Measurements from ENCODE around the gene TRAF3IP1. TPM values are rescaled to one million over a fixed set of nuclear protein-coding genes. Genes with fewer than 3 reads are reported as not detected.

The TRAF3IP1 gene
- total RNA-seq, 1 experiment from 2014 or later = 16.0 TPM

- Histone ChIP-seq H3K27ac (ENCODE audit: low read length) (no peak overlapping the region), H3K36me3 (ENCODE audit: insufficient read depth, low read length) (no peaks in the 10 kb centered on the region), H3K4me3 (ENCODE audit: low read length) (no peak overlapping the region), H3K27me3 (ENCODE audit: low read length) (no peaks in the 10 kb centered on the region), H2AFZ (ENCODE audit: low read length) (no peak overlapping the region), H3K4me1 (ENCODE audit: low read length) (peaks cover 10% of the 10 kb centered on the region), H3K9me3 (ENCODE audit: low read length) (no peaks in the 10 kb centered on the region), H3K79me2 (ENCODE audit: low read length) (no peaks in the 10 kb centered on the region), H3K4me2 (ENCODE audit: low read depth, low read length, poor library complexity, severe bottlenecking) (no peak overlapping the region), H3K9me2 (replicated peaks; ENCODE audit: insufficient read depth, low read length) (no peaks in the 10 kb centered on the region), H4K20me1 (ENCODE audit: insufficient read depth, low read depth, low read length) (no peaks in the 10 kb centered on the region), H3K9ac (ENCODE audit: low read length) (no peak overlapping the region)
- no peak for DNase-seq
These were observed 89.3 kb downstream of the TRAF3IP1 start for GRCh38 chr2:238409341-238410199.

- H3K4me2 ChIP-seq (ENCODE audit: low read depth, low read length, poor library complexity, severe bottlenecking) = no peak overlapping the region
- H3K4me3 ChIP-seq (ENCODE audit: low read length) = no peak overlapping the region
- H3K79me2 ChIP-seq (ENCODE audit: low read length) = no peaks in the 10 kb centered on the region
- no peak overlapping the region for H2AFZ ChIP-seq (ENCODE audit: low read length)
- peaks cover 6% of the 10 kb centered on the region for H3K36me3 ChIP-seq (ENCODE audit: insufficient read depth, low read length)
- peaks cover 16% of the 10 kb centered on the region for H3K4me1 ChIP-seq (ENCODE audit: low read length)
- no peaks in the 10 kb centered on the region for H3K27me3 ChIP-seq (ENCODE audit: low read length)
- no peaks in the 10 kb centered on the region for H3K9me2 ChIP-seq (replicated peaks; ENCODE audit: insufficient read depth, low read length)
- no peaks in the 10 kb centered on the region; the same call in 1 of the 2 replicates for H3K9me3 ChIP-seq (ENCODE audit: low read length)
- H3K27ac ChIP-seq (ENCODE audit: low read length) = no peak overlapping the region
- DNase-seq = no peak
- H3K9ac ChIP-seq (ENCODE audit: low read length) = no peak overlapping the region
- no peaks in the 10 kb centered on the region for H4K20me1 ChIP-seq (ENCODE audit: insufficient read depth, low read depth, low read length)
These were observed 91.9 kb downstream of the TRAF3IP1 start for GRCh38 chr2:238412067-238412767.

- H2AFZ ChIP-seq (ENCODE audit: low read length) = no peak overlapping the region
- H3K4me3 ChIP-seq (ENCODE audit: low read length) = no peak overlapping the region
- no peaks in the 10 kb centered on the region for H4K20me1 ChIP-seq (ENCODE audit: insufficient read depth, low read depth, low read length)
- peaks cover 6% of the 10 kb centered on the region for H3K36me3 ChIP-seq (ENCODE audit: insufficient read depth, low read length)
- no peaks in the 10 kb centered on the region for H3K9me2 ChIP-seq (replicated peaks; ENCODE audit: insufficient read depth, low read length)
- no peak overlapping the region for H3K4me2 ChIP-seq (ENCODE audit: low read depth, low read length, poor library complexity, severe bottlenecking)
- H3K27me3 ChIP-seq (ENCODE audit: low read length) = no peaks in the 10 kb centered on the region
- H3K79me2 ChIP-seq (ENCODE audit: low read length) = no peaks in the 10 kb centered on the region
- H3K9me3 ChIP-seq (ENCODE audit: low read length) = no peaks in the 10 kb centered on the region; the same call in 1 of the 2 replicates
- peaks cover 16% of the 10 kb centered on the region for H3K4me1 ChIP-seq (ENCODE audit: low read length)
- DNase-seq = no peak
- no peak overlapping the region for H3K27ac ChIP-seq (ENCODE audit: low read length)
- no peak overlapping the region for H3K9ac ChIP-seq (ENCODE audit: low read length)
These were observed 93.0 kb downstream of the TRAF3IP1 start for GRCh38 chr2:238413368-238413767.

GRCh38 chr2:238415036-238415764 is 94.9 kb downstream of the TRAF3IP1 start:
- Histone ChIP-seq H3K27me3 (ENCODE audit: low read length) (no peaks in the 10 kb centered on the region), H3K4me1 (ENCODE audit: low read length) (peaks cover 16% of the 10 kb centered on the region), H2AFZ (ENCODE audit: low read length) (no peak overlapping the region), H3K9me2 (replicated peaks; ENCODE audit: insufficient read depth, low read length) (no peaks in the 10 kb centered on the region), H3K36me3 (ENCODE audit: insufficient read depth, low read length) (peaks cover 6% of the 10 kb centered on the region), H4K20me1 (ENCODE audit: insufficient read depth, low read depth, low read length) (no peaks in the 10 kb centered on the region), H3K4me3 (ENCODE audit: low read length) (no peak overlapping the region), H3K79me2 (ENCODE audit: low read length) (no peaks in the 10 kb centered on the region), H3K4me2 (ENCODE audit: low read depth, low read length, poor library complexity, severe bottlenecking) (no peak overlapping the region), H3K27ac (ENCODE audit: low read length) (no peak overlapping the region), H3K9ac (ENCODE audit: low read length) (no peak overlapping the region), H3K9me3 (ENCODE audit: low read length) (no peaks in the 10 kb centered on the region; the same call in 1 of the 2 replicates)
- DNase-seq = peak; percentile 54

GRCh38 chr2:238415893-238416292 is 95.6 kb downstream of the TRAF3IP1 start:
- Histone ChIP-seq H3K4me3 (ENCODE audit: low read length) (no peak overlapping the region), H3K9ac (ENCODE audit: low read length) (no peak overlapping the region), H3K9me2 (replicated peaks; ENCODE audit: insufficient read depth, low read length) (no peaks in the 10 kb centered on the region), H3K4me2 (ENCODE audit: low read depth, low read length, poor library complexity, severe bottlenecking) (no peak overlapping the region), H3K36me3 (ENCODE audit: insufficient read depth, low read length) (peaks cover 6% of the 10 kb centered on the region), H3K4me1 (ENCODE audit: low read length) (peaks cover 16% of the 10 kb centered on the region), H3K27me3 (ENCODE audit: low read length) (no peaks in the 10 kb centered on the region), H4K20me1 (ENCODE audit: insufficient read depth, low read depth, low read length) (no peaks in the 10 kb centered on the region), H3K9me3 (ENCODE audit: low read length) (no peaks in the 10 kb centered on the region; the same call in 1 of the 2 replicates), H2AFZ (ENCODE audit: low read length) (no peak overlapping the region), H3K79me2 (ENCODE audit: low read length) (no peaks in the 10 kb centered on the region), H3K27ac (ENCODE audit: low read length) (no peak overlapping the region)
- DNase-seq = no peak

GRCh38 chr2:238418196-238418998 is 98.1 kb downstream of the TRAF3IP1 start:
- peaks cover 6% of the 10 kb centered on the region for H3K36me3 ChIP-seq (ENCODE audit: insufficient read depth, low read length)
- H4K20me1 ChIP-seq (ENCODE audit: insufficient read depth, low read depth, low read length) = no peaks in the 10 kb centered on the region
- H3K27ac ChIP-seq (ENCODE audit: low read length) = no peak overlapping the region
- no peak for DNase-seq
- H3K9ac ChIP-seq (ENCODE audit: low read length) = no peak overlapping the region
- no peaks in the 10 kb centered on the region; the same call in 1 of the 2 replicates for H3K9me3 ChIP-seq (ENCODE audit: low read length)
- no peaks in the 10 kb centered on the region for H3K27me3 ChIP-seq (ENCODE audit: low read length)
- no peak overlapping the region for H3K4me3 ChIP-seq (ENCODE audit: low read length)
- no peaks in the 10 kb centered on the region for H3K79me2 ChIP-seq (ENCODE audit: low read length)
- peaks cover 12% of the 10 kb centered on the region for H3K4me1 ChIP-seq (ENCODE audit: low read length)
- no peaks in the 10 kb centered on the region for H3K9me2 ChIP-seq (replicated peaks; ENCODE audit: insufficient read depth, low read length)
- H3K4me2 ChIP-seq (ENCODE audit: low read depth, low read length, poor library complexity, severe bottlenecking) = no peak overlapping the region
- no peak overlapping the region for H2AFZ ChIP-seq (ENCODE audit: low read length)

GRCh38 chr2:238418999-238419546 is 98.8 kb downstream of the TRAF3IP1 start:
- H3K9me2 ChIP-seq (replicated peaks; ENCODE audit: insufficient read depth, low read length) = no peaks in the 10 kb centered on the region
- no peak overlapping the region for H3K4me2 ChIP-seq (ENCODE audit: low read depth, low read length, poor library complexity, severe bottlenecking)
- H4K20me1 ChIP-seq (ENCODE audit: insufficient read depth, low read depth, low read length) = no peaks in the 10 kb centered on the region
- H3K4me1 ChIP-seq (ENCODE audit: low read length) = peaks cover 9% of the 10 kb centered on the region
- peaks cover 6% of the 10 kb centered on the region for H3K36me3 ChIP-seq (ENCODE audit: insufficient read depth, low read length)
- no peak for DNase-seq
- H2AFZ ChIP-seq (ENCODE audit: low read length) = no peak overlapping the region
- H3K4me3 ChIP-seq (ENCODE audit: low read length) = no peak overlapping the region
- H3K27ac ChIP-seq (ENCODE audit: low read length) = no peak overlapping the region
- H3K27me3 ChIP-seq (ENCODE audit: low read length) = no peaks in the 10 kb centered on the region
- H3K9ac ChIP-seq (ENCODE audit: low read length) = no peak overlapping the region
- H3K79me2 ChIP-seq (ENCODE audit: low read length) = no peaks in the 10 kb centered on the region
- no peaks in the 10 kb centered on the region; the same call in 1 of the 2 replicates for H3K9me3 ChIP-seq (ENCODE audit: low read length)

Measured in Karpas-422 (cell line).